ELR (cell line): ENCODE results near the gene WDR73.
"Not testable (repeated sequence)": the region's sequence is repeated elsewhere in the genome, so short reads cannot be mapped to it uniquely, and the experiment has no call there.

Source experiments
- DNase-seq: peaks from one replicate; pipeline ENCODE4 v3.0.0-alpha.2; 2015; ENCODE audit warnings: low read depth

The WDR73 gene

GRCh38 chr15:84657748-84658079 lies 3.6 kb upstream of the WDR73 start:
- DNase-seq = no peak

GRCh38 chr15:84656972-84657371 lies 2.9 kb upstream of the WDR73 start:
- DNase-seq = no peak

GRCh38 chr15:84654689-84655453 lies 788 bp upstream of the WDR73 start:
- DNase-seq = peak; percentile 86

GRCh38 chr15:84653584-84653909 lies 536 bp downstream of the WDR73 start:
- DNase-seq = no peak

- peak; percentile 42 for DNase-seq
These were observed 4.4 kb downstream of the WDR73 start for GRCh38 chr15:84649706-84650105.

- DNase-seq = no peak
These were observed 5.5 kb downstream of the WDR73 start for GRCh38 chr15:84648539-84648938.

GRCh38 chr15:84647726-84648125 lies 6.4 kb downstream of the WDR73 start:
- DNase-seq = no peak

- DNase-seq = no peak
These were observed 8.1 kb downstream of the WDR73 start for GRCh38 chr15:84645997-84646396.

- DNase-seq = no peak
These were observed 8.6 kb downstream of the WDR73 start for GRCh38 chr15:84645496-84645895.

GRCh38 chr15:84643838-84644237 lies 10.2 kb downstream of the WDR73 start:
- no peak for DNase-seq

GRCh38 chr15:84642640-84643039 lies 11.4 kb downstream of the WDR73 start:
- not testable (repeated sequence) for DNase-seq

GRCh38 chr15:84641871-84642270 lies 12.2 kb downstream of the WDR73 start:
- DNase-seq = not testable (repeated sequence)

- DNase-seq = peak; percentile 44
These were observed 16.0 kb downstream of the WDR73 start for GRCh38 chr15:84638103-84638502.

- no peak for DNase-seq
These were observed 19.8 kb downstream of the WDR73 start for GRCh38 chr15:84634228-84634837.

GRCh38 chr15:84633311-84634227 lies 20.5 kb downstream of the WDR73 start:
- DNase-seq = peak; percentile 71

- peak; percentile 34 for DNase-seq
These were observed 22.3 kb downstream of the WDR73 start for GRCh38 chr15:84631706-84632272.

- no peak for DNase-seq
These were observed 25.1 kb downstream of the WDR73 start for GRCh38 chr15:84629033-84629432.

GRCh38 chr15:84625123-84625522 lies 29.0 kb downstream of the WDR73 start:
- no peak for DNase-seq

- DNase-seq = no peak
These were observed 29.7 kb downstream of the WDR73 start for GRCh38 chr15:84624359-84624758.

GRCh38 chr15:84621358-84621979 lies 32.6 kb downstream of the WDR73 start:
- no peak for DNase-seq

GRCh38 chr15:84620626-84621025 lies 33.5 kb downstream of the WDR73 start:
- DNase-seq = no peak

GRCh38 chr15:84616235-84616634 lies 37.8 kb downstream of the WDR73 start:
- DNase-seq = no peak
